Measurements from ENCODE around the gene DCDC2C. TPM values are rescaled to one million over a fixed set of nuclear protein-coding genes. Genes with fewer than 3 reads are reported as not detected.

The DCDC2C gene
- polyA plus RNA-seq, 1 of the 3 experiments (the other 2 are of a cell fraction), result not detected

- DNase-seq, result no peak
- Histone ChIP-seq H3K4me3 (ENCODE audit: low read depth in 2 of 2, low read length in 1 of 2) (no peak overlapping the region), H3K9me3 (peaks cover 3% of the 10 kb centered on the region; the same call in 1 of the 2 replicates), H3K4me2 (no peak overlapping the region), H3K36me3 (replicated peaks in 1 of 2; ENCODE audit: control insufficient read depth in 1 of 2, insufficient read depth in 2 of 2, low read length in 1 of 2) (no peaks in the 10 kb centered on the region), H3K9me2 (peaks cover 4% of the 10 kb centered on the region; the same call in 1 of the 2 replicates), H4K20me1 (ENCODE audit: insufficient read depth) (no peaks in the 10 kb centered on the region), H3K9ac (no peak overlapping the region), H3F3A (replicated peaks; ENCODE audit: insufficient read depth) (no peaks in the 10 kb centered on the region), H3K27me3 (ENCODE audit: insufficient read depth) (no peaks in the 10 kb centered on the region), H3K4me1 (ENCODE audit: control insufficient read depth in 1 of 2, insufficient read depth in 2 of 2, low read depth in 1 of 2, low read length in 1 of 2) (peaks cover 0 to 3% of the 10 kb centered on the region in 2 experiments; a peak in 1 of 4 replicates), H3K79me2 (ENCODE audit: insufficient read depth) (no peaks in the 10 kb centered on the region), H3K27ac (ENCODE audit: low read depth in 2 of 2, low read length in 1 of 2) (no peak overlapping the region), H2AFZ (ENCODE audit: low read depth) (no peak overlapping the region)
- CTCF ChIA-PET, result interaction anchor here (1.3 to 13.8 kb wide), 4 partner anchors 20 to 93 kb away, joined by 3 to 218 read pairs (median 10); no protein-coding TSS in a partner anchor
- POLR2A ChIA-PET, result interaction anchor here (0.6 kb wide), 1 partner anchor 1557 kb away, joined by 3 read pairs; no protein-coding TSS in a partner anchor
- TF ChIP-seq POLR2AphosphoS5 (IDR thresholded peaks at IDR 0.05; ENCODE audit: low read depth, low read length), result no peak
- no peak for TF ChIP-seq RFX5 (IDR thresholded peaks at IDR 0.05; ENCODE audit: low read length)
- TF ChIP-seq MAX (IDR thresholded peaks at IDR 0.05; ENCODE audit: low read depth), result no peak
- TF ChIP-seq SMC3 (IDR thresholded peaks at IDR 0.05; ENCODE audit: low read depth, low read length), result no peak
- no peak for TF ChIP-seq RXRA (IDR thresholded peaks at IDR 0.05; ENCODE audit: borderline replicate concordance, low read depth)
- TF ChIP-seq RCOR1 (IDR thresholded peaks at IDR 0.05; ENCODE audit: low read length), result no peak
- no peak for TF ChIP-seq CHD2 (IDR thresholded peaks at IDR 0.05; ENCODE audit: low read length, partially characterized antibody)
- no peak for TF ChIP-seq MXI1 (IDR thresholded peaks at IDR 0.05; ENCODE audit: low read depth, low read length)
- TF ChIP-seq SIN3A (IDR thresholded peaks at IDR 0.05; ENCODE audit: borderline replicate concordance, low read depth, low read length), result no peak
- TF ChIP-seq REST (IDR thresholded peaks at IDR 0.05; ENCODE audit: low read depth, low read length), result no peak
- no peak for TF ChIP-seq EZH2phosphoT487 (IDR thresholded peaks at IDR 0.05; ENCODE audit: borderline replicate concordance, low read depth)
- TF ChIP-seq MEF2A (IDR thresholded peaks at IDR 0.05; ENCODE audit: borderline replicate concordance, low read depth), result no peak
- TF ChIP-seq ZBTB33 (IDR thresholded peaks at IDR 0.05; ENCODE audit: borderline replicate concordance, low read depth), result no peak
- WGBS (ENCODE audit: low lambda C conversion rate), result 42% methylated on average over 15 of the region's 15 CpGs
Measured at GRCh38 chr2:3785220-3785889, 82.0 kb downstream of the DCDC2C start.
